Measurements from ENCODE around the gene HERPUD1.
"Not testable (repeated sequence)": the region's sequence is repeated elsewhere in the genome, so short reads cannot be mapped to it uniquely, and the experiment has no call there.

HERPUD1 gene

GRCh38 chr16:56911771-56912571, 20.0 kb upstream of the HERPUD1 start:
- no peak for DNase-seq (ENCODE audit: low spot score)

GRCh38 chr16:56912746-56913708, 18.9 kb upstream of the HERPUD1 start:
- DNase-seq (ENCODE audit: low spot score) = no peak

- no peak for DNase-seq (ENCODE audit: low spot score)
These were observed 17.0 kb upstream of the HERPUD1 start for GRCh38 chr16:56914896-56915295.

- DNase-seq (ENCODE audit: low spot score) = no peak
These were observed 16.4 kb upstream of the HERPUD1 start for GRCh38 chr16:56915336-56916119.

GRCh38 chr16:56916571-56917403, 15.2 kb upstream of the HERPUD1 start:
- DNase-seq (ENCODE audit: low spot score) = no peak

- no peak for DNase-seq (ENCODE audit: low spot score)
These were observed 13.4 kb upstream of the HERPUD1 start for GRCh38 chr16:56918467-56919012.

- DNase-seq (ENCODE audit: low spot score) = no peak
These were observed 12.7 kb upstream of the HERPUD1 start for GRCh38 chr16:56919099-56919800.

- DNase-seq (ENCODE audit: low spot score) = no peak
These were observed 10.4 kb upstream of the HERPUD1 start for GRCh38 chr16:56921571-56921970.

- no peak for DNase-seq (ENCODE audit: low spot score)
These were observed 8.4 kb upstream of the HERPUD1 start for GRCh38 chr16:56923481-56924091.

GRCh38 chr16:56927471-56927870, 4.5 kb upstream of the HERPUD1 start:
- no peak for DNase-seq (ENCODE audit: low spot score)

GRCh38 chr16:56929639-56930038, 2.3 kb upstream of the HERPUD1 start:
- DNase-seq (ENCODE audit: low spot score) = no peak

GRCh38 chr16:56930486-56931270, 1.3 kb upstream of the HERPUD1 start:
- no peak for DNase-seq (ENCODE audit: low spot score)

- no peak for DNase-seq (ENCODE audit: low spot score)
These were observed 561 bp upstream of the HERPUD1 start for GRCh38 chr16:56931271-56931891.

GRCh38 chr16:56932721-56933619, 1.0 kb downstream of the HERPUD1 start:
- DNase-seq (ENCODE audit: low spot score) = no peak

- no peak for DNase-seq (ENCODE audit: low spot score)
These were observed 2.1 kb downstream of the HERPUD1 start for GRCh38 chr16:56933828-56934598.

- DNase-seq (ENCODE audit: low spot score) = not testable (repeated sequence)
These were observed 2.7 kb downstream of the HERPUD1 start for GRCh38 chr16:56934599-56935145.

All from COLO829 (cell line).